GM12878 (cell line): ENCODE measurements around the gene YY1. TPM values are rescaled to one million over a fixed set of nuclear protein-coding genes. Genes with fewer than 3 reads are reported as not detected.

Experiments
- BACH1 ChIP-seq: fragments of 450-650 bp; IDR thresholded peaks from 2 replicates; pipeline ENCODE4 v1.6.1; 2017; ENCODE audit warnings: mild to moderate bottlenecking, borderline replicate concordance
- EGR1 ChIP-seq, 2 experiments: IDR thresholded peaks; 1 replicate in 1 of 2; 2 replicates in 1 of 2; pipeline ENCODE4 v1.6.1; 2011 to 2012; ENCODE audit warnings: low read depth in 2 of 2, low read length in 2 of 2, borderline replicate concordance in 1 of 2, mild to moderate bottlenecking in 1 of 2, moderate library complexity in 1 of 2
- FOXK2 ChIP-seq: fragments of 450-650 bp; IDR thresholded peaks from 2 replicates; pipeline ENCODE4 v1.6.1; 2017; ENCODE audit warnings: mild to moderate bottlenecking, moderate library complexity
- JUNB ChIP-seq: IDR thresholded peaks from 2 replicates; pipeline ENCODE4 v1.6.1; 2016; ENCODE audit warnings: antibody characterized with exemption, mild to moderate bottlenecking
- KLF5 ChIP-seq: fragments of 450-650 bp; IDR thresholded peaks from 2 replicates; pipeline ENCODE4 v1.6.1; 2014; ENCODE audit warnings: mild to moderate bottlenecking; ENCODE audit not compliant: partially characterized antibody
- PAX5 ChIP-seq: IDR thresholded peaks from 2 replicates; pipeline ENCODE4 v1.6.1; 2011; ENCODE audit warnings: low read depth, low read length, borderline replicate concordance
- RBBP5 ChIP-seq: fragments of 200-600 bp; sonication (generic); conservative IDR thresholded peaks from 2 replicates; pipeline ENCODE4 v1.6.1; 2016
- polyA plus RNA-seq, 11 experiments: library from polyadenylated mRNA; depleted of rRNA in 4 of 11; unstranded in 6 of 11; stranded (reverse) in 5 of 11; fragments of >200 nt; fragmentation: Nextera tagmentation in 4 of 11; fragmentation: Illumina TruSeq in 1 of 11; extraction: Ambion mirVana in 4 of 11; extraction: Trizol in 1 of 11; gene quantifications; 1 replicate in 1 of 11; 2 replicates in 10 of 11; pipeline versions ENCODE4 v1.2.1 to v1.2.3, GENCODE V29; 2011 to 2016; ENCODE audit warnings: inconsistent platforms in 2 of 11, missing spikeins in 2 of 11, low read depth in 1 of 11
- total RNA-seq, 4 experiments: library from RNA; depleted of rRNA in 3 of 4; stranded (reverse); fragments of >200 nt in 3 of 4; fragmentation: Illumina TruSeq in 1 of 4; extraction: Trizol in 1 of 4; gene quantifications; 2 replicates each; pipeline versions ENCODE4 v1.2.1 to v1.2.3, GENCODE V29; 2013 to 2021
- TF ChIP-seq, protein P1 (sequence below): IDR thresholded peaks from 2 replicates; pipeline ENCODE4 v1.6.1; 2012; ENCODE audit warnings: improper control_type of control experiment, low read depth, low read length; ENCODE audit not compliant: insufficient replicate concordance

The YY1 gene
- total and polyA plus RNA-seq, 10 of the 15 experiments (the other 5 are each of a cell fraction or from before 2014, with no cell fraction given), result 23.7 to 74.0 (median 39.9) TPM

DNA sequence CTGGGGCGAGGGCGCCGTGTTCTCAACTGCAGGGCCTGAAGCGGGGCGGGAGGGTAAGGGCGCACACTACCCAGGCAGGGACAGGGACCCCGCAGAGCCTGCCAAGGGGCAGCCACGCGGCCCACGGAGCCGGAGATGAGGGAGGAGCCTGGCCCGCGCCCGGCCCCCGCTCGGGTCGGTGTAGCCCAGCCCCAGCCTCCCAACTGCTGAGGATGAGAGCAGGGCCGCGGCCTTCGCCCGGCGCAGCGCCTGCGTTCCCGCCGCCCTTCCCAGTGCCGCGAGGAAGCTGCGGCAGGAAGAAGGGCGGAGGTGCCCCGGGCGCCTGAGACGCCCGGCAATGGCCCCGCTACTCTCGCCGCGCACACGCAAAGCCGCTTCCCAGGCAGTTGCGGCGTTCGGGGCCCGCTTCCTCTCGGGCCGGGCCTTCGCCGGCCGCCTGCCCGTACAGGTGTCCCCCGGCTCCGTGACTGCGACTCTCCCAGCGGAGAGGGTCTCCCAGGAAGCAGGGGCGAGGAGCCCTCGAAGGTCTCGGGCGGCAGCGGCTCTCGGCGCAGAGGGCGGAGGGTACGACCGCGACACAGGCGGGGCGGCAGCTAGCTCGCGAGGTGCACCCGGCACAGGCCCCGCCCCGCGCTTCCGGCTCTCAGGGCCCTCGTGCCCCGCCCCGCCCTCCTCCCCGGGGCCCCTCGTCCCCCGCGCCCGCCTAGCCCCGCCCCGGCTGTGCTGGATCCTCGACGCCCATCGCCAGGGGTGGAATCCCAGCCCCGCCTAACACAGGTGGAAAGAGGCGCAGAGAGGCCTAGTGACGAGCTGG lies 24.8 kb upstream of the YY1 start (continued):
- TF ChIP-seq, protein P1, sequence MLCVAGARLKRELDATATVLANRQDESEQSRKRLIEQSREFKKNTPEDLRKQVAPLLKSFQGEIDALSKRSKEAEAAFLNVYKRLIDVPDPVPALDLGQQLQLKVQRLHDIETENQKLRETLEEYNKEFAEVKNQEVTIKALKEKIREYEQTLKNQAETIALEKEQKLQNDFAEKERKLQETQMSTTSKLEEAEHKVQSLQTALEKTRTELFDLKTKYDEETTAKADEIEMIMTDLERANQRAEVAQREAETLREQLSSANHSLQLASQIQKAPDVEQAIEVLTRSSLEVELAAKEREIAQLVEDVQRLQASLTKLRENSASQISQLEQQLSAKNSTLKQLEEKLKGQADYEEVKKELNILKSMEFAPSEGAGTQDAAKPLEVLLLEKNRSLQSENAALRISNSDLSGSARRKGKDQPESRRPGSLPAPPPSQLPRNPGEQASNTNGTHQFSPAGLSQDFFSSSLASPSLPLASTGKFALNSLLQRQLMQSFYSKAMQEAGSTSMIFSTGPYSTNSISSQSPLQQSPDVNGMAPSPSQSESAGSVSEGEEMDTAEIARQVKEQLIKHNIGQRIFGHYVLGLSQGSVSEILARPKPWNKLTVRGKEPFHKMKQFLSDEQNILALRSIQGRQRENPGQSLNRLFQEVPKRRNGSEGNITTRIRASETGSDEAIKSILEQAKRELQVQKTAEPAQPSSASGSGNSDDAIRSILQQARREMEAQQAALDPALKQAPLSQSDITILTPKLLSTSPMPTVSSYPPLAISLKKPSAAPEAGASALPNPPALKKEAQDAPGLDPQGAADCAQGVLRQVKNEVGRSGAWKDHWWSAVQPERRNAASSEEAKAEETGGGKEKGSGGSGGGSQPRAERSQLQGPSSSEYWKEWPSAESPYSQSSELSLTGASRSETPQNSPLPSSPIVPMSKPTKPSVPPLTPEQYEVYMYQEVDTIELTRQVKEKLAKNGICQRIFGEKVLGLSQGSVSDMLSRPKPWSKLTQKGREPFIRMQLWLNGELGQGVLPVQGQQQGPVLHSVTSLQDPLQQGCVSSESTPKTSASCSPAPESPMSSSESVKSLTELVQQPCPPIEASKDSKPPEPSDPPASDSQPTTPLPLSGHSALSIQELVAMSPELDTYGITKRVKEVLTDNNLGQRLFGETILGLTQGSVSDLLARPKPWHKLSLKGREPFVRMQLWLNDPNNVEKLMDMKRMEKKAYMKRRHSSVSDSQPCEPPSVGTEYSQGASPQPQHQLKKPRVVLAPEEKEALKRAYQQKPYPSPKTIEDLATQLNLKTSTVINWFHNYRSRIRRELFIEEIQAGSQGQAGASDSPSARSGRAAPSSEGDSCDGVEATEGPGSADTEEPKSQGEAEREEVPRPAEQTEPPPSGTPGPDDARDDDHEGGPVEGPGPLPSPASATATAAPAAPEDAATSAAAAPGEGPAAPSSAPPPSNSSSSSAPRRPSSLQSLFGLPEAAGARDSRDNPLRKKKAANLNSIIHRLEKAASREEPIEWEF, result no peak
- TF ChIP-seq EGR1 (IDR thresholded peaks at IDR 0.05; ENCODE audit: borderline replicate concordance in 1 of 2, low read depth in 2 of 2, low read length in 2 of 2) (peak in 1 of 2 experiments; percentile 9; a peak in 1 of 3 replicates), JUNB (no peak), KLF5 (peak; percentile 57), FOXK2 (no peak), PAX5 (no peak; the same call in 1 of the 2 replicates), BACH1 (peak; percentile 78; the same call in 1 of the 2 replicates), RBBP5 (no peak)
